ENCODE measurements around the gene ITPK1.

ITPK1 gene

DNA sequence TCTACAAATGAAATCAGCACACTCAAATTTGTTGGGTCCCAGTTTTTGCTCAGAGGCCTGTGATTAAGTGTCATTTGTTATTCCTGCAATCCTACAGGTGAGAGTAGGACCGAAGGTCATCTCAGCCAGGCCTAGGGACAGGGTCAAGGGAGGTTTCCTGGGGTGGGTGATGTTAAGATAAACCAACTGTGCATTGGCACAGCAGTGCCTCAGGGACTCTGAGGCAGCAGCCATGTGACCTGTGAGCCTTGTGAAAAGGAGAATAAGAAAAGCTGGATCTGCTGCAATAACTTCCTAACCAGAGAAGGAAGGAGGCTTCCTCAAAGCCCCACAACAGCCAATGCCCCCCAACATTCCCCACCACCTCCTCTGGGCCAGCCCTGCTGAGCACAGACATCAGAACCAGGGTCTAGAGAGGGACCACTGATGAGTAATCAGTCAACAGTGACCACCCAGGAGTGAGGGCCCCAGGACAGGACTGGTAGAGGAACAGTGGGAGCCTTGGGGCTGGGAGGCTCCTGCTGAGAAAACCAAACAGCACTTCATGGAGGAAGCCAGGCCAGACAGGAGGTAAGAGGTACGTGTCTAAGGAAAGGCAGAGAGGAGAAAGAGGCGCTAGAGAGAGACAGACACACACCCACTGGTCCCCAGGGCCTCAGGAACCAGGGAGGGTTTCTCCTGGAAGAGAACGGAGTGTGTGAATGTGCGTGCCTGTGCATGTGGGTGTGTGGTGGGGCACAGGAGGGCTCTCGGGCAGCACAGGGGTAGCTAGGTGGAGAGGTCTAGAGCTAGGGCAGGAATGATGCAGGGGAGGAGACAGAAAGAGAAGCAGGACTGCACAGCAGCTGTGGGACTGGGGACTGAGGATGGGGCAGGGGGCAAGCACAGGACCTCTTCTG lies 82.4 kb downstream of the ITPK1 start:
- TF ChIP-seq, protein P1, sequence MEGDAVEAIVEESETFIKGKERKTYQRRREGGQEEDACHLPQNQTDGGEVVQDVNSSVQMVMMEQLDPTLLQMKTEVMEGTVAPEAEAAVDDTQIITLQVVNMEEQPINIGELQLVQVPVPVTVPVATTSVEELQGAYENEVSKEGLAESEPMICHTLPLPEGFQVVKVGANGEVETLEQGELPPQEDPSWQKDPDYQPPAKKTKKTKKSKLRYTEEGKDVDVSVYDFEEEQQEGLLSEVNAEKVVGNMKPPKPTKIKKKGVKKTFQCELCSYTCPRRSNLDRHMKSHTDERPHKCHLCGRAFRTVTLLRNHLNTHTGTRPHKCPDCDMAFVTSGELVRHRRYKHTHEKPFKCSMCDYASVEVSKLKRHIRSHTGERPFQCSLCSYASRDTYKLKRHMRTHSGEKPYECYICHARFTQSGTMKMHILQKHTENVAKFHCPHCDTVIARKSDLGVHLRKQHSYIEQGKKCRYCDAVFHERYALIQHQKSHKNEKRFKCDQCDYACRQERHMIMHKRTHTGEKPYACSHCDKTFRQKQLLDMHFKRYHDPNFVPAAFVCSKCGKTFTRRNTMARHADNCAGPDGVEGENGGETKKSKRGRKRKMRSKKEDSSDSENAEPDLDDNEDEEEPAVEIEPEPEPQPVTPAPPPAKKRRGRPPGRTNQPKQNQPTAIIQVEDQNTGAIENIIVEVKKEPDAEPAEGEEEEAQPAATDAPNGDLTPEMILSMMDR (conservative IDR thresholded peaks at IDR 0.05): no peak
- no peak for TF ChIP-seq ZFX (IDR thresholded peaks at IDR 0.05)
- H3K27ac ChIP-seq: peak overlapping the region; percentile 39

DNA sequence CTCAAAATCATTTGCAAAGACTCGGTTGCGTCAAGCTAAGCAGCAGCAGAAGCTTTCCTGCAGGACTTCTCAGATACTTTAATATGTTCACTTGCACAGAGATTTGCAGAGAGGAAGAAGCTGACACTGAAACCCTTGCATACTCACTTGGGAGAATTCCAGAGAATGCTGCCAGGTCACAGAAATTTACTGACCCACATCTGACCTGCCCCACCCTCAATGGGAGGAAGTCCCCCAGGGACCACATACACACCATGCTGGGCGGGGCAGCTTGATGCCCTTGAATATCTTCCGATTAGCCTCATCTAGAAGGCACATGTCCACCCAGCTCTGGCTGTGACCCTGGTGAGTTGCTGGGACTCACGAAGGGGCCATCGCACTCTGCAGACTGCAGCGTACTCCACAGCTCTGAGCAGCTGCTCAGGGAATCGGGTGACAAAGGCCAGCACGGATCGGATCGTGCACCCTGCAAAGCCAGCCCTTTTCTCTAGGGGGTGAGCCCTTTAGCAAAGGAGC lies 83.2 kb downstream of the ITPK1 start:
- peak overlapping the region; percentile 39 for H3K27ac ChIP-seq
- TF ChIP-seq, protein P1 (conservative IDR thresholded peaks at IDR 0.05): no peak
- no peak for TF ChIP-seq ZFX (IDR thresholded peaks at IDR 0.05)

DNA sequence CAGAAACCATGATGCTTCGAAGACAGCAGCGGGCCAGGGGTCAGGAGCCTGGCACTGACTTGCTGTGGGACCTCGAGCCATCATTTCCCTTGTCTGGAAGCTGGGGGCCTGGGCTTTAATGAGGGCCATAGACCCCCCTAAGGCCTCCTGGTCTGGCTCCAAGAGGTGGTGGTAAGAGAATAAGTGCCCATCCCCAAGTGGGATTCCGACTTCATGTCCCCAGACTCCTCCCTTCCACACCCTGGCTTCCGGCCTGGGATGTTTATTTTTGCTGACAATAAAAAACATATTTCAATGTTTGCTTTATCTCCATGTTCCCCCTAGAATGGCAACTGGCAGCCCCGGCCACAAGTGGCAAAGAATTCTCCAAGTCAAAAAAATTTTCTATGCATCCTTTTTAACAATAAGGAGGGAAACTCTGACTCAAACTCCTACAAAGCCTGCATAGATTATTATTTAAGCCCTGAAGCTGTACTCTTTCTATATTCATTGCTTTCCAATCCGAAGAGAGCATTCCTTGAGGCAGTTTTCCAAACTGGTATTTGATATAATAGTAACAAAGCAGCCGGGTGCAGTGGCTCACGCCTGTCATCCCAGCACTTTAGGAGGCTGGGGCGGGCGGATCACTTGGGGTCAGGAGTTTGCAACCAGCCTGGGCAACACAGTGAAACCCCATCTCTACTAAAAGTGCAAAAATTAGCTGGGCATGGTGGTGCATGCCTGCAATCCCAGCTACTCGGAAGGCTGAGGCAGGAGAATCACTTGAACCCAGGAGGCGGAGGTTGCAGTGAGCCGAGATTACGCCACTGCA lies 84.0 kb downstream of the ITPK1 start:
- H3K27ac ChIP-seq: peak overlapping the region; percentile 39
- TF ChIP-seq, protein P1 (conservative IDR thresholded peaks at IDR 0.05): no peak
- TF ChIP-seq ZFX (IDR thresholded peaks at IDR 0.05): no peak

DNA sequence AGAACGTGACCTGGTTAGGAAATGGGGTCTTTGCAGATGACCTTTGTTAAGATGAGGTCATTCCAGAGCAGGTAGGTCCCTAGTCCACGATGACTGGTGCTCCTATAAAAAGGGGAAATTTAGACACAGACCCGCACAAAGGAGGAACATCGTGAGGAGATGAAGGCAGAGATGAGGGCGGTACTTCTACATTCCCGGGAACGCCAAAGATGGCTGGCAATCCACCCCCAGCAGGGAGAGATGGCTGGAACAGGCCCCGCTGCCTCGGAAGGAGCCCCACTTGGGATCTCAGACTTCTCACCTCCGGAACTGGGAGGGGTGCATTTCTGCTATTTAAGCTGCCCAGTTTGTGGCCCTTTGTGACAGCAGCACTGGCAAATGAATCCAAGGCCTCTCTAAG lies 85.0 kb downstream of the ITPK1 start:
- peak overlapping the region; percentile 39; the same call in 1 of the 2 replicates for H3K27ac ChIP-seq
- no peak for TF ChIP-seq ZFX (IDR thresholded peaks at IDR 0.05)
- TF ChIP-seq, protein P1 (conservative IDR thresholded peaks at IDR 0.05): no peak

DNA sequence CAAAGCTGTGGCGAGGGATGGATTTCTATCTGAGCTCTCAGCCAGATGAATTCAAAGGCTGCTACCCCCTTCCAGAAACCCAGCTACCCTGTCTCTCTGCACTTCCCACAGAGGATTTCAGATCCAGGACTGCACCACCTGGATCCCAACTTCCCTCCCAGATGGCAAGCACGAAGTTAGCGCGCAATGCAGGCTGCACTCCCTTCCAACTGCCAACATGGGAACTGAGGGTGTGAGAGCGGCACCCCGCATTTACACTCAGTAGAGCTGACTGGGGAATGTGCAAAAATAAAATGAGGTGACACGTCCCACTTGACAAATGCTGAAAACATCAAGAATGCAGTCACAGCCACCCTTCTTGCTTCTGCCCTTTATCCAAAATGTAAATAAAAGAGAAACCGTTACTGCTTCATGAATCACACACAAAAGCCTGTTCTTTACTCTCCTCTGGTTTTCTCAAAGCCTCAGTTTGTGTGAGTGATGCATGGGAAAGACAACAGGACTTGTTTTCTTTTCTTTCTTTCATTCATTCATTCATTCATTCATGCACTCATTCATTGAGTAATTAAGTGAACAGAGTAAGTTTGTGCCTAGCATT lies 85.7 kb downstream of the ITPK1 start:
- no peak overlapping the region; the same call in 1 of the 2 replicates for H3K27ac ChIP-seq
- TF ChIP-seq, protein P1 (conservative IDR thresholded peaks at IDR 0.05): no peak
- TF ChIP-seq ZFX (IDR thresholded peaks at IDR 0.05): no peak

DNA sequence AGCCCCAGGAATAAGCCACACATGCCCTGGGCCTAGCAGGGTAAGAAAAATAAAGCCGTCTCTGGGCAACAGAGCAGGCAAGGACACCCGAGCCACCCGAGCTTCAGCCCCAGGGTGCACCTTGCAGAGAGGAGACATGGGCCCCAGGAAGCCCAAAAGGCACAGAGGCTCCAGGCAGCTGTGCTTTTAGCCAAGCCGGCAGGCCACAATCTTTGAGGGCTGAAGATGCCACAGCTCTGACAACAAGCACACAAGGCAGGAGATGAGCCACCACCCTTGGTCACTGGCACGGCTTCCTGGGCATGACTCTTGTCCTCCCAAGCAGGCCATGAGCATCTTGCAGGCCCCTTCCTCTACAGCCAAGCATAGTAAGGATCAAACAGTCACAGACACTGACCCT lies 86.3 kb downstream of the ITPK1 start:
- TF ChIP-seq, protein P1 (conservative IDR thresholded peaks at IDR 0.05): no peak
- TF ChIP-seq ZFX (IDR thresholded peaks at IDR 0.05): no peak
- no peak overlapping the region for H3K27ac ChIP-seq
